ENCODE measurements around the gene MIOS. TPM values are rescaled to one million over a fixed set of nuclear protein-coding genes. Genes with fewer than 3 reads are reported as not detected.

MIOS gene
- total RNA-seq, 1 donor from 2014 or later, result 22.3 TPM

DNA sequence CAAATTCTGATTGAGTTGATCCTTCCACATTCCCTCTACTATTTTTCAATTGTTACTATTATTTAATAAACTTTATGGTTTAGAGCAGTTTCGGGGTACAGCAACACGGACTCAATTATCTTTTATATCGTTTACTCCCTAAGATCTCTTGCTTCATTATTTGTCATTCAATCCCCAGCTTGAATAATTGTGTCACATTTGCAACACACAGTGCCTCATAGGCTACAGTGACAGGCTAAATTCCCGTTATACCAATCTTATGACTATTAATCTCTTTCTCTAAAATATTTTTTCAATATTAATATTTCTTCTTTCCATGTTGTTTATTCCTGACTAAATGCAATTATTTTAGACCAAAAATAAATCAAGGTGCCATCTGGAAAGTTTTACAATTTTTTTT is 27.0 kb upstream of the MIOS start:
- H3K9me3 Mint-ChIP-seq (ENCODE audit: unreplicated experiment), result no peaks in the 10 kb centered on the region
- no peaks in the 10 kb centered on the region for H3K27me3 Mint-ChIP-seq (ENCODE audit: unreplicated experiment)
- TF ChIP-seq CTCF (IDR thresholded peaks at IDR 0.05; ENCODE audit: unreplicated experiment), result no peak
- peaks cover 5% of the 10 kb centered on the region for H3K4me1 Mint-ChIP-seq (ENCODE audit: unreplicated experiment)
- no peaks in the 10 kb centered on the region for H3K36me3 Mint-ChIP-seq (ENCODE audit: low read depth, unreplicated experiment)
- H3K4me3 Mint-ChIP-seq (ENCODE audit: unreplicated experiment), result no peak overlapping the region
- no peak for DNase-seq (ENCODE audit: low spot score)
- no peak overlapping the region for H3K27ac Mint-ChIP-seq (ENCODE audit: unreplicated experiment)

GRCh38 chr7:7542251-7542835 is 24.3 kb upstream of the MIOS start:
- H3K36me3 Mint-ChIP-seq (ENCODE audit: low read depth, unreplicated experiment), result no peaks in the 10 kb centered on the region
- no peak overlapping the region for H3K4me3 Mint-ChIP-seq (ENCODE audit: unreplicated experiment)
- no peak overlapping the region for H3K27ac Mint-ChIP-seq (ENCODE audit: unreplicated experiment)
- no peak for DNase-seq (ENCODE audit: low spot score)
- peaks cover 5% of the 10 kb centered on the region for H3K4me1 Mint-ChIP-seq (ENCODE audit: unreplicated experiment)
- H3K27me3 Mint-ChIP-seq (ENCODE audit: unreplicated experiment), result no peaks in the 10 kb centered on the region
- no peak for TF ChIP-seq CTCF (IDR thresholded peaks at IDR 0.05; ENCODE audit: unreplicated experiment)
- no peaks in the 10 kb centered on the region for H3K9me3 Mint-ChIP-seq (ENCODE audit: unreplicated experiment)

- H3K9me3 Mint-ChIP-seq (ENCODE audit: unreplicated experiment), result no peaks in the 10 kb centered on the region
- no peaks in the 10 kb centered on the region for H3K27me3 Mint-ChIP-seq (ENCODE audit: unreplicated experiment)
- no peaks in the 10 kb centered on the region for H3K36me3 Mint-ChIP-seq (ENCODE audit: low read depth, unreplicated experiment)
- no peak for DNase-seq (ENCODE audit: low spot score)
- no peaks in the 10 kb centered on the region for H3K4me1 Mint-ChIP-seq (ENCODE audit: unreplicated experiment)
- no peak overlapping the region for H3K4me3 Mint-ChIP-seq (ENCODE audit: unreplicated experiment)
- TF ChIP-seq CTCF (IDR thresholded peaks at IDR 0.05; ENCODE audit: unreplicated experiment), result no peak
- no peak overlapping the region for H3K27ac Mint-ChIP-seq (ENCODE audit: unreplicated experiment)
Observed at GRCh38 chr7:7548407-7548806, 18.3 kb upstream of the MIOS start.

GRCh38 chr7:7550663-7551062 is 16.0 kb upstream of the MIOS start:
- no peak for DNase-seq (ENCODE audit: low spot score)
- TF ChIP-seq CTCF (IDR thresholded peaks at IDR 0.05; ENCODE audit: unreplicated experiment), result no peak
- no peaks in the 10 kb centered on the region for H3K4me1 Mint-ChIP-seq (ENCODE audit: unreplicated experiment)
- H3K4me3 Mint-ChIP-seq (ENCODE audit: unreplicated experiment), result no peak overlapping the region
- H3K36me3 Mint-ChIP-seq (ENCODE audit: low read depth, unreplicated experiment), result no peaks in the 10 kb centered on the region
- no peaks in the 10 kb centered on the region for H3K27me3 Mint-ChIP-seq (ENCODE audit: unreplicated experiment)
- no peaks in the 10 kb centered on the region for H3K9me3 Mint-ChIP-seq (ENCODE audit: unreplicated experiment)
- no peak overlapping the region for H3K27ac Mint-ChIP-seq (ENCODE audit: unreplicated experiment)

DNA sequence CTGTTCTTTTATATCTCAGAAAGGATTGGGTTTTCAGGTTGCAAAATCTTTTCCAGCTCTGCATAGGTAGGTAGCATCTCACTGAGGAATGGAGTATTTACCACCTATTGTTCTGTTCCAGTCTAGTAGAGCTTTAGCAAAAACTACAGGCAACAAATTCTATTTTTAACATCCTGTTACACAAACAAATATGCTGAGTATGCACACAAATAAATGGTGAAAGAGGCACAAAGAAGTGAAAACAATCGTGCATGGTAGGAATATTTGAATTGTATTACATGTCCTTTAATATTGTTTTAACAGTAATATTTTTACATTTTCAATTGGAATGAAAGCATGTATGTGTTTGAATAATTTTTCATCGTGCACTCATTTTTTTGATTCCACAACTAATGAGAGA is 14.5 kb upstream of the MIOS start:
- H3K9me3 Mint-ChIP-seq (ENCODE audit: unreplicated experiment), result no peaks in the 10 kb centered on the region
- H3K27me3 Mint-ChIP-seq (ENCODE audit: unreplicated experiment), result peaks cover 2% of the 10 kb centered on the region
- H3K4me3 Mint-ChIP-seq (ENCODE audit: unreplicated experiment), result no peak overlapping the region
- H3K4me1 Mint-ChIP-seq (ENCODE audit: unreplicated experiment), result no peaks in the 10 kb centered on the region
- H3K27ac Mint-ChIP-seq (ENCODE audit: unreplicated experiment), result no peak overlapping the region
- TF ChIP-seq CTCF (IDR thresholded peaks at IDR 0.05; ENCODE audit: unreplicated experiment), result no peak
- no peak for DNase-seq (ENCODE audit: low spot score)
- no peaks in the 10 kb centered on the region for H3K36me3 Mint-ChIP-seq (ENCODE audit: low read depth, unreplicated experiment)

All from endothelial cell (in vitro differentiated cells).